MG63 (cell line): ENCODE data around the gene TAF1B. TPM values are rescaled to one million over a fixed set of nuclear protein-coding genes. Genes with fewer than 3 reads are reported as not detected.

Experiments
- DNase-seq: peaks from one replicate; pipeline ENCODE4 v3.0.0-alpha.2; 2020
- H3K27me3 ChIP-seq: fragments of 250-450 bp; sonication (Bioruptor Pico); 2 replicates; pipeline ENCODE4 v1.5.1; 2020; ENCODE audit warnings: mild to moderate bottlenecking, moderate library complexity
- H3K36me3 ChIP-seq: fragments of 250-450 bp; sonication (Bioruptor Pico); 2 replicates; pipeline ENCODE4 v1.5.1; 2020; ENCODE audit warnings: mild to moderate bottlenecking, moderate library complexity
- H3K4me3 ChIP-seq: fragments of 250-450 bp; sonication (Bioruptor Pico); 2 replicates; pipeline ENCODE4 v1.5.1; 2020; ENCODE audit warnings: mild to moderate bottlenecking, moderate library complexity
- H3K9me3 ChIP-seq: fragments of 250-450 bp; sonication (Bioruptor Pico); 2 replicates; pipeline ENCODE4 v1.5.1; 2020; ENCODE audit warnings: mild to moderate bottlenecking, moderate library complexity
- total RNA-seq: library from RNA; depleted of rRNA; stranded (reverse); fragments of >200 nt; shearing (Covaris generic); gene quantifications from 2 replicates; pipeline ENCODE4 v1.2.3, GENCODE V29; 2014; ENCODE audit warnings: low replicate concordance; rRNA removed

TAF1B gene
- total RNA-seq, 1 experiment from 2014 or later = 27.0 TPM

DNA sequence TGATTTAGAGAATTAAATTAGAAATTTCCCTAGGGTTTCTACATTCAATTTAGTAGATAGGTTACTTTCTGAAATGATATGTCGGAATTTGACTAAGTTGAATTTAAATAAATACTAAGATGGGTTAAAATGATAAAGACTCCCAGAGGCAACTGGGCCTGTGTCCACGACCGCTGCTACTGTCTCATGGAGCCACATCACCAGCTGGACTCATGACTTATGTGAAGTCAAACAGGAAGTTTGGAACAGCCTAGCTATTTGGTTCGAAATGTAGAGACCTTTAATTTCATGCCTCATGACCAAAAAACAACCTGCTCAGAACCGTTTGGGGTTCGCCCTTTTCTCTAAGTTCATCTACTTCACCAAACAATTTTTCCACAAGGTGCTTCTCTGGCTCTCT, 130.4 kb downstream of the TAF1B start:
- Histone ChIP-seq H3K27me3 (no peaks in the 10 kb centered on the region), H3K4me3 (no peak overlapping the region), H3K9me3 (no peaks in the 10 kb centered on the region), H3K36me3 (no peaks in the 10 kb centered on the region)
- DNase-seq = peak; percentile 11

- Histone ChIP-seq H3K27me3 (no peaks in the 10 kb centered on the region), H3K4me3 (no peak overlapping the region), H3K9me3 (no peaks in the 10 kb centered on the region), H3K36me3 (no peaks in the 10 kb centered on the region)
- DNase-seq = peak; percentile 60
Observed at GRCh38 chr2:9974343-9974742, 131.1 kb downstream of the TAF1B start.

DNA sequence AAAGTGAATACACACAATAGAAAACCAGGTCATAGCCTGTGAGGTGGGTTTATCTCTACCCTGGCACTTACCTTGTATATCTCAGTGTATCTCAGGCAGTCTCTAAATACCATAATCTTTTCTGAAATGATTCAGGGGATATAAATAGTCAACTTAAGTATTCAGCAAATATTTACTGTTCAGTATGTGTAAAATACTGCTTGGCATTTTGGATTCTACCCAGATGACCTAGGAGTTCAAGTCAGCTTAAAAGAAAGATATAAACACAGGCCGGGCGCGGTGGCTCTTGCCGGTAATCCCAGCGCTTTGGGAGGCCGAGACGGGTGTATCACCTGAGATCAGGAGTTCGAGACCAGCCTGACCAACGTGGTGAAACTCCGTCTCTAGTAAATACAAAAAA, 132.1 kb downstream of the TAF1B start:
- H3K36me3 ChIP-seq = no peaks in the 10 kb centered on the region
- no peaks in the 10 kb centered on the region for H3K27me3 ChIP-seq
- DNase-seq = peak; percentile 82
- H3K4me3 ChIP-seq = no peak overlapping the region
- H3K9me3 ChIP-seq = no peaks in the 10 kb centered on the region

DNA sequence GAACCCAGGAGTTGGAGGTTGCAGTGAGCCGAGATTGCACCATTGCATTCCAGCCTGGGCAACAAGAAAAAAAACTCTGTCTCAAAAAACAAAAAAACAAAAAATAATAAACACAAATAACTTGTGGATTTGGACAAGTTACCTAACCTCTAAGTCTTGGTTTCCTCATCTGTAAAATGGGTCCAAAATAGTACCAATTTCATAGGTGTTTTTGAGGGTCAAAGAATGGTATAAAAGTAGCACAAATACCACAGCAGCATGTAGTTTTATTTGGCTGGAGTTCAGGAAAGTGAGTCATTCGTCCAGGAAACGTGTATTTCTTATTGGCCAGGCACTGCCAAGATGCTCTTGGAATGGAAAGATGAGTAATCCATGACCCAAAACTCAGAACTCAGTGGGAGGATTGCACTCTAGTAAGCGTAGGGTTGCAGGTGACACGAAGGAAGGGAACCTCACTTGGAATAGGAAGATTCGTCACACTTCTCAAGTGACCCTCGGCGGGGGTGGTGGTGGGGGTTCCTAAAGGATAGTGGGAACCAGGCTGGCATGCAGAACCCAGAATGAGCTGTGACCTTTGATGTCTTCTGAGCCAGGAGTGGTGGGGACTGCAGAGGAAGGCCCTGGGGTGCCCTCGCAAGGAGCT, 132.7 kb downstream of the TAF1B start:
- no peaks in the 10 kb centered on the region for H3K9me3 ChIP-seq
- no peaks in the 10 kb centered on the region for H3K27me3 ChIP-seq
- no peaks in the 10 kb centered on the region for H3K36me3 ChIP-seq
- no peak overlapping the region for H3K4me3 ChIP-seq
- peak; percentile 75 for DNase-seq

DNA sequence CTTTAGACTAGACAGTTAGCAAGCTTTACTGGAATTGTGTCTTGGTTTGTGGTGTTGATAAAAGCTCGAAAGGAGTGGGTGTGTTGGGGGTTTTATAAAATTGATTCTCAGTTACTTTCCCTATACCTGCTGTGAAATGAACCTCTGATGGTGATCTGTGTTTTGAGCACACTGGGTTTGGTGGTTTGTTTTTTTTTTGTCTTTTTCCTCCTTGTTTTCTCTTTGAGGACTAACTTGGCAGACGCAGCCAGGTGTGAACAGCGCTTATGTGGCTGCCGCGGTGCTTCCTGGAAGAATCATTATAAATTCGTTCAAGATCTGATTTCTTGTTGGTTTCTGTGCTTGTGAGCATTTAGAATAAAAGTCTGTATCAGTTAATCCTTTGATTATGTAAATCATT, 136.7 kb downstream of the TAF1B start:
- Histone ChIP-seq H3K4me3 (no peak overlapping the region), H3K36me3 (no peaks in the 10 kb centered on the region), H3K9me3 (no peaks in the 10 kb centered on the region), H3K27me3 (no peaks in the 10 kb centered on the region)
- no peak for DNase-seq

- no peak for DNase-seq
- H3K27me3 ChIP-seq = no peaks in the 10 kb centered on the region
Observed at GRCh38 chr2:9980520-9980919, 137.2 kb downstream of the TAF1B start.

DNA sequence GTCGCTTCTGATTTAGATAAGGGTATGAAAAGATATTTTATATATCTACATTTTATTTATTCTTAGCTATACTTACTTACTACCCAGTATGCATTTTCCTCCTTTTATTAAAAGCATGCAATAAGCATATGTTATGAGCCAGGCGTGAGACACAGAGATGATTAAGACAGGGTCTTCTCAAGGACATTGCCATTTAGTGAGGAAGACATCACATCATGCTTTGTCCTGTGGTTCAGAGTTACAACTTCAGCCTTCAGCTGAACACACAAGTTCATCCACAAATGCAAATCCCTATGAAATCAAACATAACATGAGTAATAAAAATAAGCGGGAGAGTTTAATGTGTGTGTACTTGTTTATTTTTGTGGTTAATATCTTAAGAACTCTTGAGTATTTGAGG, 138.4 kb downstream of the TAF1B start:
- no peaks in the 10 kb centered on the region for H3K27me3 ChIP-seq
- no peak overlapping the region for H3K4me3 ChIP-seq
- H3K9me3 ChIP-seq = no peaks in the 10 kb centered on the region
- H3K36me3 ChIP-seq = no peaks in the 10 kb centered on the region
- no peak for DNase-seq

More at GRCh38 chr2:9980520-9980919, 137.2 kb downstream of the TAF1B start:
- Histone ChIP-seq H3K4me3 (no peak overlapping the region), H3K36me3 (no peaks in the 10 kb centered on the region), H3K9me3 (no peaks in the 10 kb centered on the region)

DNA sequence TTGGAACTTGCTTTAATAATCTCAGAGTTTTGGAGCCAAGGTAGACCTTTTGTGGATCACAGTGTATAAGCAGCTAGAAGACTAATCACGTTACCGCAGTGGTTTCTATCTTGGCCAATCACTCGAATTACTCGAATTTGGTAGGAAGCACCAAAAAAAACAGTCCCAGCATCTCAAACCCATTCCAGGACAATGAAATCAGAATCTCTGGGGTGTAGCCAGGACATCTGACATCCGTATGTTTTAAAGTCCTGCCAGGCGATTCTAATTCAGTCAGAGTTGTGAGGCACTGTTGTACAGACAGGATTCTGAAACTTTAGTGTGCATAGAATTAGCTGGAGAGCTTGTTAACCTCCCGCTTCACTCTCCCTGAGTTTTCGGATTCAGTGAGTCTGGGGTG, 139.0 kb downstream of the TAF1B start:
- DNase-seq = peak; percentile 75
- H3K27me3 ChIP-seq = no peaks in the 10 kb centered on the region
- no peak overlapping the region for H3K4me3 ChIP-seq
- no peaks in the 10 kb centered on the region for H3K9me3 ChIP-seq
- H3K36me3 ChIP-seq = no peaks in the 10 kb centered on the region

GRCh38 chr2:9982891-9983290, 139.6 kb downstream of the TAF1B start:
- H3K9me3 ChIP-seq = no peaks in the 10 kb centered on the region
- no peak overlapping the region for H3K4me3 ChIP-seq
- H3K27me3 ChIP-seq = no peaks in the 10 kb centered on the region
- no peaks in the 10 kb centered on the region for H3K36me3 ChIP-seq
- no peak for DNase-seq

GRCh38 chr2:9983401-9984216, 140.3 kb downstream of the TAF1B start:
- no peak overlapping the region for H3K4me3 ChIP-seq
- no peaks in the 10 kb centered on the region for H3K36me3 ChIP-seq
- DNase-seq = no peak
- no peaks in the 10 kb centered on the region for H3K27me3 ChIP-seq
- no peaks in the 10 kb centered on the region for H3K9me3 ChIP-seq

Other genes starting within 250 kb of the TAF1B start
- gene YWHAQ, start 212.5 kb upstream of the TAF1B start, total RNA-seq = 598 and 683 TPM in 2 replicates
- gene GRHL1, start 108.2 kb downstream of the TAF1B start, total RNA-seq = 0.46 TPM in 1 of 2 replicates, not detected in the other
- gene KLF11, start 200.1 kb downstream of the TAF1B start, total RNA-seq = 2.0 and 2.4 TPM in 2 replicates
- gene CYS1, start 236.9 kb downstream of the TAF1B start, total RNA-seq = 1.0 and 2.0 TPM in 2 replicates